CD4-positive, alpha-beta T cell treated with Interleukin-10 for 1 hour (primary cell): ENCODE data around the gene RNF217.
"Not testable (repeated sequence)": the region's sequence is repeated elsewhere in the genome, so short reads cannot be mapped to it uniquely, and the experiment has no call there.

ENCODE experiments used
- DNase-seq: peaks from one replicate; pipeline ENCODE4 v3.0.0-alpha.2; 2020

The RNF217 gene

GRCh38 chr6:124963831-124964763 lies 1.9 kb downstream of the RNF217 start:
- no peak for DNase-seq

- no peak for DNase-seq
Measured at GRCh38 chr6:124964764-124965105, 2.5 kb downstream of the RNF217 start.

- not testable (repeated sequence) for DNase-seq
Measured at GRCh38 chr6:124965424-124965850, 3.2 kb downstream of the RNF217 start.

GRCh38 chr6:124967444-124967843 lies 5.2 kb downstream of the RNF217 start:
- DNase-seq, result no peak

GRCh38 chr6:124968401-124968800 lies 6.2 kb downstream of the RNF217 start:
- DNase-seq, result no peak

- DNase-seq, result no peak
Measured at GRCh38 chr6:124970243-124970642, 8.0 kb downstream of the RNF217 start.

- DNase-seq, result no peak
Measured at GRCh38 chr6:124970763-124971162, 8.5 kb downstream of the RNF217 start.

GRCh38 chr6:124973780-124974179 lies 11.5 kb downstream of the RNF217 start:
- no peak for DNase-seq

- no peak for DNase-seq
Measured at GRCh38 chr6:124974771-124975377, 12.6 kb downstream of the RNF217 start.

GRCh38 chr6:124977067-124977908 lies 15.1 kb downstream of the RNF217 start:
- no peak for DNase-seq

GRCh38 chr6:124978451-124979293 lies 16.4 kb downstream of the RNF217 start:
- no peak for DNase-seq

GRCh38 chr6:124979294-124979678 lies 17.0 kb downstream of the RNF217 start:
- no peak for DNase-seq

- DNase-seq, result no peak
Measured at GRCh38 chr6:124982669-124983068, 20.4 kb downstream of the RNF217 start.

GRCh38 chr6:124983383-124984083 lies 21.3 kb downstream of the RNF217 start:
- no peak for DNase-seq

GRCh38 chr6:124984668-124985338 lies 22.6 kb downstream of the RNF217 start:
- DNase-seq, result no peak

- no peak for DNase-seq
Measured at GRCh38 chr6:124986164-124986563, 23.9 kb downstream of the RNF217 start.

- DNase-seq, result no peak
Measured at GRCh38 chr6:124987291-124987690, 25.1 kb downstream of the RNF217 start.

GRCh38 chr6:124987999-124988591 lies 25.9 kb downstream of the RNF217 start:
- no peak for DNase-seq

- DNase-seq, result no peak
Measured at GRCh38 chr6:124989136-124989983, 27.1 kb downstream of the RNF217 start.

GRCh38 chr6:124990988-124991387 lies 28.8 kb downstream of the RNF217 start:
- no peak for DNase-seq
